Progenitor cell of endocrine pancreas (in vitro differentiated cells): Measurements from ENCODE around the gene NRXN3. TPM values are rescaled to one million over a fixed set of nuclear protein-coding genes. Genes with fewer than 3 reads are reported as not detected.
A peak's percentile ranks its signal among the peaks of the same experiment; 100 is the strongest.

ENCODE experiments used
- DNase-seq: peaks from one replicate; pipeline ENCODE4 v3.0.0; 2021; ENCODE audit warnings: low spot score; ENCODE audit not compliant: unreplicated experiment
- H3K27ac Mint-ChIP-seq: 2 replicates; pipeline ENCODE4 v1.8.0; 2021; ENCODE audit warnings: mild to moderate bottlenecking, moderate library complexity, mixed read lengths
- H3K27me3 Mint-ChIP-seq: 2 replicates; pipeline ENCODE4 v1.8.0; 2021; ENCODE audit warnings: mixed read lengths
- H3K36me3 Mint-ChIP-seq: 2 replicates; pipeline ENCODE4 v1.8.0; 2022; ENCODE audit warnings: mixed read lengths; ENCODE audit not compliant: insufficient read depth
- H3K4me1 Mint-ChIP-seq: 2 replicates; pipeline ENCODE4 v1.8.0; 2021; ENCODE audit warnings: low read depth, mixed read lengths
- H3K4me3 Mint-ChIP-seq: 2 replicates; pipeline ENCODE4 v1.8.0; 2021; ENCODE audit warnings: low read depth, mild to moderate bottlenecking, moderate library complexity, mixed read lengths
- H3K9me3 Mint-ChIP-seq: 2 replicates; pipeline ENCODE4 v1.8.0; 2021; ENCODE audit warnings: low read depth, mixed read lengths
- CTCF ChIP-seq: fragments of 200-600 bp; sonication (generic); IDR thresholded peaks from one replicate; pipeline ENCODE4 v1.5.0; 2021; ENCODE audit warnings: antibody characterized with exemption, mild to moderate bottlenecking; ENCODE audit not compliant: unreplicated experiment
- total RNA-seq: library from RNA; stranded (reverse); gene quantifications from 2 replicates; pipeline ENCODE4 v1.2.1, GENCODE V29; 2021

NRXN3 gene
- total RNA-seq, 1 donor from 2014 or later, result 22.1 TPM

DNA sequence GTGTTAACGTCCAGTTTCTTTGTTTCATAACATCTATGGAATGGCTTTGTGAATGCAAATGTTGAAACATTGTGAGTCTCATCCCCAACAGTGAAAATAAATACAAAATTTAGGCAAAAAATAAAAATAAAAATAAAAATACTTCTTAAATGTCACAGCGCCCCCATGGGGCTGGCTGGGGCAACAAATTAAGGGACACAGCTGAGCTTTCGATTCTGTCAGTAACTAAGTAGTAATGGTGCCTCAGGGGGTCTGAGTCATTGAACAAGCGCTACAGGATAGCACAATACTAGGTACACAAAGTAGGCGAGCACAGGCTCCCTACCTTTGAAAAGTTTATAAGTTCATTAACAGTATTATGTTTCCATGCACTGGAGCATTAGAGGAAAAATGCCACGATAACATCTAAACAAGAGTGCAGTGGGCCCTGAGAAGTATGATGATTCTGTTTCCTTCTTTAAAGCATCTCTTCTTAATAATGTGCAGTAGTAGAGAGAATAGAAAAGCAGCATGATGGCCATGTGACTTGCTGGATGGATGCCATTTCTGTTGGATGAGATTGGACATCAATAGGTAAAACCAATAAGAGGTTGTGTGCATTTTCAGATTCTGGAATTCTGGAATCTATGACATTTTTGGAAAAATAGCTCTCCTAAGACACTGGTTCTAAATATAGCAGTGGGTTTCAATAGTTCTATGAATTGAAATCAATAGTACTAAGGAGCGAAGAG lies 1374.0 kb downstream of the NRXN3 start:
- no peaks in the 10 kb centered on the region for H3K27me3 Mint-ChIP-seq
- no peak overlapping the region for H3K4me3 Mint-ChIP-seq
- H3K27ac Mint-ChIP-seq, result no peak overlapping the region
- peak; percentile 70 for TF ChIP-seq CTCF
- peaks cover 20% of the 10 kb centered on the region for H3K4me1 Mint-ChIP-seq
- H3K36me3 Mint-ChIP-seq, result no peaks in the 10 kb centered on the region
- no peaks in the 10 kb centered on the region for H3K9me3 Mint-ChIP-seq
- no peak for DNase-seq

GRCh38 chr14:79544698-79545070 lies 1374.5 kb downstream of the NRXN3 start:
- Mint-ChIP-seq H3K27ac (no peak overlapping the region), H3K9me3 (no peaks in the 10 kb centered on the region)
- no peak for DNase-seq

DNA sequence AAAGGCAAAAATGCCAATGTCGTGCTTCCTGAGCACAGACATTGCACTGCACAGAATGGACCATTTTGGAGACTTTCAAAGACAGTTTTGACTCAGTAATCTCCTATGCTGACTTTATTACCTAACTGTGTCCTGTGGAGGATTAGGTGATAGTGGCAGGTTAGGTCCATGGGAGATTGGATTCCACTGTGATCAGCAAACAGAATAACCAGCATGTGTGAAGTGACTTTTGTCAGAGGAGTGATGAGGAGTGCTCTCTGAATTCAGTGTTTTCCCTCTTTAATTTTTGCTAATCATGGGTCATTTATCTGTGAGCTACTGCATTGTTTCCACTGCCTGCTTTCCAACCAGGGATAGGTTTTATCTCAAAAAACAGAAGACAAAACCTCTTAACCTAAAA lies 1378.7 kb downstream of the NRXN3 start:
- no peaks in the 10 kb centered on the region for H3K27me3 Mint-ChIP-seq
- H3K4me3 Mint-ChIP-seq, result no peak overlapping the region
- H3K27ac Mint-ChIP-seq, result no peak overlapping the region
- H3K9me3 Mint-ChIP-seq, result no peaks in the 10 kb centered on the region
- no peaks in the 10 kb centered on the region for H3K36me3 Mint-ChIP-seq
- TF ChIP-seq CTCF, result no peak
- peaks cover 23% of the 10 kb centered on the region for H3K4me1 Mint-ChIP-seq
- DNase-seq, result no peak

More at GRCh38 chr14:79544698-79545070, 1374.5 kb downstream of the NRXN3 start:
- Mint-ChIP-seq H3K27me3 (no peaks in the 10 kb centered on the region), H3K4me3 (no peak overlapping the region), H3K4me1 (peaks cover 19% of the 10 kb centered on the region), H3K36me3 (no peaks in the 10 kb centered on the region)
- TF ChIP-seq CTCF, result no peak

DNA sequence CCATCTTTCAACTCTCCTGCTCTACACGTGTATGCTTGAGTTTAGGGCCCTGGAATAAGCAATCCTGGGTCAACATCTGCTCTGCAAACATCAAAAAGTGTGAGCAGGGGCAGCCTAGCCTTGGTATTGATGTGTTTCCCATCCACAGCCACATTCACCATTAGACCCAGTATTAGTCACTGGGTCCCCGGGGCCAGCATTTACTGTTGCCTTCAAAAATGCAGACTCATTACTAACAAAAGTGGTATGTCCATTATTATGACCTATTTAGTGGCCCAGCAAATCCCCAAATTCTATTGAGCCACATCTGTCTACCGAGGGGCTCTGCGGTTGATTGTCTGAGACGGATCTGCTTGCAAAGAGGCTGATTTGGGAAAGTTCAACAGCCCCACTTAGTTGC lies 1379.3 kb downstream of the NRXN3 start:
- DNase-seq, result no peak
- TF ChIP-seq CTCF, result no peak
- H3K4me1 Mint-ChIP-seq, result peaks cover 23% of the 10 kb centered on the region
- no peaks in the 10 kb centered on the region for H3K9me3 Mint-ChIP-seq
- no peaks in the 10 kb centered on the region for H3K36me3 Mint-ChIP-seq
- no peaks in the 10 kb centered on the region for H3K27me3 Mint-ChIP-seq
- no peak overlapping the region for H3K27ac Mint-ChIP-seq
- no peak overlapping the region for H3K4me3 Mint-ChIP-seq

GRCh38 chr14:79551523-79551922 lies 1381.3 kb downstream of the NRXN3 start:
- TF ChIP-seq CTCF, result no peak
- Mint-ChIP-seq H3K27ac (no peak overlapping the region), H3K27me3 (no peaks in the 10 kb centered on the region), H3K4me1 (peaks cover 25% of the 10 kb centered on the region), H3K4me3 (no peak overlapping the region), H3K9me3 (no peaks in the 10 kb centered on the region), H3K36me3 (no peaks in the 10 kb centered on the region)
- DNase-seq, result no peak
